ENCODE measurements around the gene MSANTD2. TPM values are rescaled to one million over a fixed set of nuclear protein-coding genes. Genes with fewer than 3 reads are reported as not detected.
"Not testable (repeated sequence)": the region's sequence is repeated elsewhere in the genome, so short reads cannot be mapped to it uniquely, and the experiment has no call there.

MSANTD2 gene
- total RNA-seq, 1 experiment from 2014 or later: 8.6 TPM

DNA sequence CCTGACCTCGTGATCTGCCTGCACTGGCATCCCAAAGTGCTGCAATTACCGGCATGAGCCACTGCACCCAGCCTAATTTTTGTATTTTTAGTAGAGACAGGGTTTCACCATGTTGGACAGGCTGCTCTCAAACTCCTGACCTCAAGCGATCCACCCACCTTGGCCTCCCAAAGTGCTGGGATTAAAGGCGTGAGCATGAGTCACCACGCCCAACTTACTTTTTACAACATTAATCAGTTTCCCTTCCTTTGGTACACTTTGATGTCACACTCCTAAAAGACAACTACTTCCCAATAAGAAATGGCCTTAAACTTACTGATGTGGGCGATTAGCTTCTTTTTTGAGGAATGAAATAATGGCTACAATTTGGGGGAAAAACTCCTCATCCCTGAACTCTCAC is 29.2 kb downstream of the MSANTD2 start:
- RAD21 ChIA-PET (ENCODE audit: low non-redundant PET in 1 of 2, low total read pairs in 2 of 2, uncharacterized antibody in 2 of 2, unreplicated experiment in 2 of 2); H3K9ac ChIP-seq (ENCODE audit: low read length); H3K36me3 ChIP-seq (ENCODE audit: control insufficient read depth in 1 of 2, insufficient read depth in 2 of 2, low read length in 2 of 2); H3K9me3 ChIP-seq (ENCODE audit: control insufficient read depth in 1 of 2, insufficient read depth in 1 of 2, low read depth in 1 of 2, low read length in 2 of 2); POLR2A ChIA-PET; H3K27me3 ChIP-seq (ENCODE audit: insufficient read depth, low read length); H3K79me2 ChIP-seq (ENCODE audit: insufficient read depth, low read length); intact Hi-C loops (cut with micrococcal nuclease); H4K20me1 ChIP-seq (ENCODE audit: insufficient read depth); H3K9me2 ChIP-seq (ENCODE audit: insufficient read depth); BruUV-seq (replicated peaks); H2AFZ ChIP-seq (ENCODE audit: low read depth, low read length, poor library complexity, severe bottlenecking): not testable (repeated sequence)
- DNase-seq (ENCODE audit: low read depth, low spot score) (peak; percentile 50), ATAC-seq (peak; percentile 79)
- CTCF ChIA-PET: interaction anchor here (5.1 kb wide), 1 partner anchor 22 kb away, joined by 27 read pairs; no protein-coding TSS in a partner anchor
- TF ChIP-seq SP1 (IDR thresholded peaks at IDR 0.05; ENCODE audit: low read depth) (peak; percentile 63), MAX (IDR thresholded peaks at IDR 0.05) (peak; percentile 49; the same call in 1 of the 2 replicates), FOSL1 (IDR thresholded peaks at IDR 0.05; ENCODE audit: low read depth) (peak; percentile 75), JUND (IDR thresholded peaks at IDR 0.05) (peak; percentile 79), EGR1 (IDR thresholded peaks at IDR 0.05; ENCODE audit: low read depth) (peak; percentile 58; the same call in 1 of the 2 replicates), SIN3A (IDR thresholded peaks at IDR 0.05; ENCODE audit: low read depth) (peak; percentile 7; the same call in 1 of the 2 replicates), TCF7L2 (IDR thresholded peaks at IDR 0.05; ENCODE audit: borderline replicate concordance, extremely low read depth, insufficient read depth, insufficient read length) (peak; percentile 63)
- H3K27ac ChIP-seq (ENCODE audit: low read depth, low read length): peak overlapping the region; percentile 75
- peaks cover 38 to 49% of the 10 kb centered on the region in 2 experiments for H3K4me1 ChIP-seq (ENCODE audit: control insufficient read depth in 1 of 2, insufficient read depth in 2 of 2, low read length in 2 of 2)
- H3K4me2 ChIP-seq (ENCODE audit: low read length): peak overlapping the region; percentile 73
- peak overlapping the region in 1 of 2 experiments; percentile 39; a peak in 2 of 4 replicates for H3K4me3 ChIP-seq (replicated peaks in 1 of 2; ENCODE audit: low read depth in 1 of 2, low read length in 2 of 2)

GRCh38 chr11:124769806-124770774 is 30.1 kb downstream of the MSANTD2 start:
- no TSS peak for BruUV-seq (replicated peaks)
- ChIA-PET CTCF (interaction anchor here (1.0 to 2.9 kb wide), 4 partner anchors 8 to 106 kb away, joined by 3 to 20 read pairs (median 6); no protein-coding TSS in a partner anchor), RAD21 (ENCODE audit: low non-redundant PET in 1 of 2, low total read pairs in 2 of 2, uncharacterized antibody in 2 of 2, unreplicated experiment in 2 of 2) (no interaction called here), POLR2A (no interaction called here)
- H2AFZ ChIP-seq (ENCODE audit: low read depth, low read length, poor library complexity, severe bottlenecking): no peak overlapping the region
- 0 out of 2 replicates have a peak, but pooled peaks cover under 1% of the 10 kb centered on the region for H3K79me2 ChIP-seq (ENCODE audit: insufficient read depth, low read length)
- peak; percentile 66 for ATAC-seq
- H4K20me1 ChIP-seq (ENCODE audit: insufficient read depth): no peaks in the 10 kb centered on the region
- intact Hi-C loops (cut with micrococcal nuclease): no loop called here
- peak overlapping the region; percentile 75 for H3K27ac ChIP-seq (ENCODE audit: low read depth, low read length)
- H3K4me1 ChIP-seq (ENCODE audit: control insufficient read depth in 1 of 2, insufficient read depth in 2 of 2, low read length in 2 of 2): peaks cover 38 to 49% of the 10 kb centered on the region in 2 experiments
- peak; percentile 35 for DNase-seq (ENCODE audit: low read depth, low spot score)
- TF ChIP-seq CEBPB (IDR thresholded peaks at IDR 0.05; ENCODE audit: low read depth): no peak
- TF ChIP-seq FOSL1 (IDR thresholded peaks at IDR 0.05; ENCODE audit: low read depth): peak; percentile 81
- TF ChIP-seq TCF7L2 (IDR thresholded peaks at IDR 0.05; ENCODE audit: borderline replicate concordance, extremely low read depth, insufficient read depth, insufficient read length): no peak
- TF ChIP-seq SIN3A (IDR thresholded peaks at IDR 0.05; ENCODE audit: low read depth): no peak
- TF ChIP-seq JUND (IDR thresholded peaks at IDR 0.05): peak; percentile 63
- TF ChIP-seq EZH2 (IDR thresholded peaks at IDR 0.05): no peak
- TF ChIP-seq SP1 (IDR thresholded peaks at IDR 0.05; ENCODE audit: low read depth): peak; percentile 20; the same call in 1 of the 2 replicates
- peak overlapping the region; percentile 18; the same call in 1 of the 2 replicates for H3K9ac ChIP-seq (ENCODE audit: low read length)
- H3K9me2 ChIP-seq (ENCODE audit: insufficient read depth): no peaks in the 10 kb centered on the region
- peak overlapping the region in 1 of 2 experiments; percentile 39; a peak in 3 of 4 replicates for H3K4me3 ChIP-seq (replicated peaks in 1 of 2; ENCODE audit: low read depth in 1 of 2, low read length in 2 of 2)
- no peaks in the 10 kb centered on the region for H3K27me3 ChIP-seq (ENCODE audit: insufficient read depth, low read length)
- H3K4me2 ChIP-seq (ENCODE audit: low read length): peak overlapping the region; percentile 73
- H3K36me3 ChIP-seq (ENCODE audit: control insufficient read depth in 1 of 2, insufficient read depth in 2 of 2, low read length in 2 of 2): peaks cover 0 to 5% of the 10 kb centered on the region in 2 experiments; a peak in 1 of 4 replicates
- H3K9me3 ChIP-seq (ENCODE audit: control insufficient read depth in 1 of 2, insufficient read depth in 1 of 2, low read depth in 1 of 2, low read length in 2 of 2): no peaks in the 10 kb centered on the region

All from HCT116 (cell line).